GM20431 (cell line): Measurements from ENCODE around the gene KBTBD3.

Experiments used
- in situ Hi-C: fragments of 300-500 bp; cut with MseI, MboI; formaldehyde crosslinking; loops from one replicate; pipeline ENCODE4 v1.15.0; 2020; ENCODE audit warnings: low sequenced_read_pairs; ENCODE audit not compliant: unreplicated experiment

Gene KBTBD3, protein sequence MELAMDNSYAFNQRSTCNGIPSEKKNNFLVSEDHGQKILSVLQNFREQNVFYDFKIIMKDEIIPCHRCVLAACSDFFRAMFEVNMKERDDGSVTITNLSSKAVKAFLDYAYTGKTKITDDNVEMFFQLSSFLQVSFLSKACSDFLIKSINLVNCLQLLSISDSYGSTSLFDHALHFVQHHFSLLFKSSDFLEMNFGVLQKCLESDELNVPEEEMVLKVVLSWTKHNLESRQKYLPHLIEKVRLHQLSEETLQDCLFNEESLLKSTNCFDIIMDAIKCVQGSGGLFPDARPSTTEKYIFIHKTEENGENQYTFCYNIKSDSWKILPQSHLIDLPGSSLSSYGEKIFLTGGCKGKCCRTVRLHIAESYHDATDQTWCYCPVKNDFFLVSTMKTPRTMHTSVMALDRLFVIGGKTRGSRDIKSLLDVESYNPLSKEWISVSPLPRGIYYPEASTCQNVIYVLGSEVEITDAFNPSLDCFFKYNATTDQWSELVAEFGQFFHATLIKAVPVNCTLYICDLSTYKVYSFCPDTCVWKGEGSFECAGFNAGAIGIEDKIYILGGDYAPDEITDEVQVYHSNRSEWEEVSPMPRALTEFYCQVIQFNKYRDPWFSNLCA

DNA sequence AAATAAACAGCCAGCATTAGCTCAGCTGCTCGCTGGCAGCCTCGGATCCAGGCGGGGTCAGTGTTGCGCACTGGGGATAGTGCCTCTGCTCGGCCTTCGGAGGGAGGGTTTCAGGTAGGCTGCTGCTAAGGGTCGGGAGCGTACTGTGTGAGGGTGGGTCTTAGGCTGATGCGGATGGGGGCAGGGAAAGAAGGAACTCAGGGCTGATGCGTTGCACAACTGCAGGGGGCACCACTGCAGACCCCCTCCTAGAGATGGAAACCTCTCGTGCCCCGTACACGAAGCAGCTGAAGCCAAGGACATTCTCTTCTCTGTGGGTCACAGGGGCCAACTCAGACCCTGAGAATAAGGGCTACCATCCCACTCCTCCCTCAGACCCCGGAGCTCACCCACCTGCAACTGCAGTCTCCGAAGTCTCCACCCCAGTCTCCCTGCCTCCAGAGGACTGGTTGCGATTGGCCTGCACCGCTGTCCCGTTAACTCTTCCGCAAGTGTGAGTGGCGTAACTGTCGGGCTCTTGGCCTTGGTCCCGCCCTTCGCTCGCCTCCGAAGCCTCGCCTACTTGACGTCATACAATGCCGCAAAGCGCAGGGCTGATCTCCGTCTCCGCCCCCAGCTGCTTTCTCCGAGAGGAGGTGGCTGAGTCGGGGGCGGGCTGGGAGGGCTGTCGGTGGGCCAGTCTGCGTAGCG is at the start of gene KBTBD3:
Gene KBTBD3 (minus strand): TSS at position 429 of the 690 bp plus-strand sequence. CDS start 18,250 bp downstream, outside the sequence.
- in situ Hi-C loops, result no loop called here

DNA sequence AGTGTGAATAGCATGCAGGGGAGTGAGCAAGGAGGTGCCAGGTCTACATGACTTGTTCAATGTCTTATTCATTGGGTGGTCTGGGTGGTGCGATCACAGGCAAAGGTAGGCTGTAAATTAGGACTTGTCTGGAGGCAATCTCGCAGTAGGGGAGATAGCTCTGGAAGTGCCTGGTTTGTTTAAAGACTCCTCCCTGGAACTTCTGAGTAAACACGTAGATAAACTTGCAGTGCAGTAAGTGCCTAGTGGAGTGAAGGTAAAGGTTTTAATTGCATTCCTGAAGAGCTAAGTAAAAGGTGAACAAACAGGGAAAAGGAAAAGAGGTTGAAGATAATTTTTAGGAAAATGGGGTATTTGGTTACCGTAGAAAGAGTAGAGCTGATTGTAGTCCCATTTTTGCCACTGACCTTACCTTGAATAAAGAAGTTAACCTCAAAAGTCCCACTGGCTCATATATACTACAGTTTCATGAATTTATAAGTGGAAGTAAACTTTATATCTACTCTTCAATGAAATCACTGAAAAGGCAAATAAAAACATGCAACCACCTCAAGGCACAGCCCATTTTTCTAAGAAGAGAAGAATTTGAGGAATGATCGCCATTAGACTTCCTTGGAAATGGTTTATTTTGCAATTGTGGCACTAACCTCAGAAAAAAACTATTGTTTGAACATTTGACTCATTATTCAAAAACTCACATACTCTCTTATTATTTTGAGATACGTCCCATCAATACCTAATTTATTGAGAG is 44.6 kb upstream of the KBTBD3 start:
- in situ Hi-C loops, result no loop called here

DNA sequence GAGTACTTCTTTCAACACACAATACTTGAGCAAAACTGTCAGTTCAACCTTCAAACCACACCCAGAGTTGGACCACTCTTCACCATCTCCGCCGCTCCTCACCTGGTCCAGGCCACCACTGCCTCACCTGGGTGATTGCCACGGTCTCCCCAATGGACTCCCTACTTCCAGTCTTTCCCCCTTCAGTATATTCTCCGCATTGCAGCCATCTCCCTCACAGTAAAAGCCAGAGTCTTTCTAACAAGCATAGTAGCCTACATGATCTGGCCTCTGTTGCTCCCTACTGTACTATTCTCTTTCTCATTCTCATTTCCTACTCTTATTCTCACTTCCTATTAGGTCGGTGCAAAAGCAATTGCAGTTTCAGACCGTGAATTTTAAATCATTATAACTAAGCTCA is 28.8 kb upstream of the KBTBD3 start:
- in situ Hi-C loops, result no loop called here

DNA sequence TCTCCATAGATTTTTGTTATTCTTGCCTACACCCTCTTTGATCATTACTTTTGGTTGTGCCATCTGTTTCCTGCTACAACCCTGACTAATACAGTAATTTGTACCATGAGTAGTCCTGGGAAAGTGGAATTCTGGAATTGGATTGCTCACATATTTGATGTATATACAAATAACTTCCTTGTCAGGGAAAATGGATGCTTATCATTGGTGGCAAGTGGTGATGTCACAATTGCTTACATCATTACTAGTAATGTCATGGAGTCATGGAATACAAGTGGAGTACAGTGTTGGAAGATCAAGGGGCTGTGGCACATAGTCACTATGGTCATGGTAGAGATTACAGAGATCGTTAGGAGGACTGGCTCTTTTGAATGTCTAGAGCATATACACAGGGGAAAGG is 24.7 kb upstream of the KBTBD3 start:
- in situ Hi-C loops, result no loop called here

DNA sequence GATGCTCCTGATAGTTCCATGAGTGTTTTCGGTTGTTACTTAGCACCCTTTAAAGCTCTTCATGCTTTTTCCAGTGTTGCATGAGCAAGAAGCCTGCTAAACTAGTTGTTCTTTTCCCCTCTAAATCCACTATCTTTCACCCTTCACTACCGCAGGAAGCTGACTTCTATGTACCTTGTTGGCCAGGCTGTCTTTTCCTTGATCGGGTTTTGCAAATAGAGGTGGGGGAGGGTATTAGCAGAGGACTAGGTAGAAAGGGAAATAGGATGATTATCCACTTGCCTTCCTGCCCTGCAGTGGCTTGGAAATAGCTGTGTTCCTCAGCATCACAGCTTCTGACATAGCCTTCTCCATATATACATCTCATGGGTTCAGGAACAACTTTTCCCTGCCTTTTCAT is 24.2 kb upstream of the KBTBD3 start:
- in situ Hi-C loops, result no loop called here

DNA sequence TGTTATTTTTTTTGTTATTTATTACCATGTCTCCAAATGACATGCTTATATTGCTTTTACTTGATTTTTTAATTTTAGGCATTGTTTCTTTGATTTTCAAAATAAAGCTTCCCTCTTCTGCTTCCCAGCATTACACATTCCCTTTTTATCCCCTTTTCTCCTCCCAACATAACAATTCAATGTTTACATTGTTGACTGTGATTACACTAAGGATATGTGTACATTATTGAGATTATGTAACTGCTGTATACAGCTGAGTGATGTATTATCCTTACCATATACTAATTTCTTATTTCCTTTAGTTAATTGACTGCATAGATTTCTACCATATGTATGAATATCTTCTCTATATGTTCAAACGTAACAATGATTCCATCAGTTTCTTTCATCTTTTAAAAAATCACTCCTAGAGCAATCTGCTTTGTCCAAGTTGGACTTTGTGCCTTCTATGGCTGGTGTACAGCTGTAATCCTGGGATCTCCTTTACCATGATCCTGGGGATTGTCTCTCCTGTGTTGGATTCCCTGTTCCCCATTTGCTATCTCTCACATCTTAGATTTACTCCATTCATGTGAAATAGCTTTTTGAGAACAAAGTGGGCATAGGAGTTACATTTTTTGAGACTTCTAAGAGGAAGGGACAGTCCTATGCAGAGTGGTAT is 21.9 kb upstream of the KBTBD3 start:
- in situ Hi-C loops, result no loop called here

DNA sequence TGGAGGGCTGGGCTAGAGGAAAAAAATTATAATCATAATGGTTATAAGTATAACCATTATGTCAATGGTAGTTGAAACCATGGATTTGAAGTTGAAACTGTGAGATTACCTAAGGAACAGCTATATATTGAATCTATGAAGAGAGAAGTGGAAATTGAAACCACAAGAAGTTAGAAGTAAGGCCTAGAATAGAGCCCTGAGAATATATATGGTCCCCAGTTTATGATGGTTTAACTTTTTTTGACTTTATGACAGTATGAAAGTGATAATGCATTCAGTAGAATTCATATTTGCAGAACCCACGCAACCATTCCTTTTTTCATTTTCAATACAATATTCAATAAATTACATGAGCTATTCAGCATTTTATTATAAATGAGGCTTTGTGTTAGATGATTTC is 15.3 kb upstream of the KBTBD3 start:
- in situ Hi-C loops, result no loop called here

DNA sequence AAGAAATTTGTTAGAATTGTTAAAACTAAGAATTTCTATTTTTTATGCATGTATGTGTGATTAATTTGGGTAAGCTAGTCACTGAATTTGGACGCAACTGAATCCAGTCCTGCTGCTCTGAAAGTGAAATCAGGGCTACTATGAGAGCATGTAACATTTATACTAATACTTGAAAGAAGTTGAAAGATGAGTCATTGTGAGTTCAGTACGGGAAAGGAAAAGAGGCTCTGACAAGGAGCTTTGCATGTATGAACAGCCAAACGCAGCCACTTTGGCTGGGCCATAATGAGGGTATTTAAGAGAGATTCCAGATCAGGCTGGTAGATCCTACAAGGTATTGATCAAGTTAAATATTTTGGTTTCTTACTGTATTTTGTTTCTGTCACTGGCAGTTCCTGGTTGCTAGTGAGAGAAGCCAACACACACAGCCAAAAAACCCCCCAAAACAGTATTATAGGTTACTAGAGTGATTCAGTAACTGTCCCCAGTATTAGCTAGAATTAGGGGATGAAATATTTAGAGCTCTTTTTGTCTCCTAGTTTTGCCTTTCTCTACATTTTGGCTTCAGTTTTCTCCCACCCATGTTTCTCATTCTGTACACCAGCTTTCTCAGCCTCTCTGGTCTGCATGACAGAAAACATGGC is 14.5 kb upstream of the KBTBD3 start:
- in situ Hi-C loops, result no loop called here

DNA sequence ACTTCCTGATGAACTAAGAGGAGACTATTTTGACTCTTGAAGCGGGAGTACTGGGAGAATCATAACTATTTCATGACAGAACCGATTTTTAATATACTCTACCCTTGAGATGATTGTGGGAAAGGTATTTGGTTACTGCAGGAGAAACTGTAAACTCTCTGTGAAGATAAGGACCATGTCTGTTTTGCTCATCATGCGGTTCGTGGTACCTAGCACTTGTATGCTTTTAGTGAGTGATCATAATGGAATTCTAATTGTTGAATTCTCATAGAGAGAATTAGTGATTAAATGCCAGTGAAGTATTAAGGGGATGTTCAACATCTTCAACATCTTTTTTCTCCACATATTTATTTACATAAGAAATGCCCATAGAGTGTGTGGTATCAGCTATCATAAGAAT is 11.7 kb upstream of the KBTBD3 start:
- in situ Hi-C loops, result no loop called here

DNA sequence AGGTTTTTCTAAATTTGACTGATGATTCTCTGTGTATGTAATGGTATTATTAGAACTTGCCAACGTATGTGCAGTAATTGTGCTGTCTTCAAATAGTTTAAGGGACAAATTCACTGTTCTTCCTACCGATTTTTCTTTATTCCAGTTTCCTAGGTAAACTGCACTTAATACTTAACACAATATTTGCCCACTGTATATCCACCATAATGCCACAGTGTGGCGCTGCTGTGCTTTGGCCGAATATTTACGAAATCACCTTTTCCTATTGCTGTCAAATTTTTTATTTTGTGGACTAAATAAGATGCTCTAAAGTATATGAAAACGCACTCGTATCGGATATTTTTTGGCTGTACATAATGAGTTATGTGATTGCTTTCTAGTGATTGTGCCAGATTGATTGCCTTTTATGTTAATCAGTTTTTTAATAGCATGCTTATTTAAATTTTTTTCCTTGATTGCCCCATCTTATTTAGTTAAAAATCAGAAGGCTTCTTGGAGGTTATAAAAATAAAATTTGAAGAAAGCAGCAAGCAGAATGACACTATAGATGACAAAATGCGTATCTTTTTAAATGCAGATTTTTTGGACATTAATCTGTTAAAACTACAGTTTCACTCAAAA is 10.8 kb upstream of the KBTBD3 start:
- in situ Hi-C loops, result no loop called here

DNA sequence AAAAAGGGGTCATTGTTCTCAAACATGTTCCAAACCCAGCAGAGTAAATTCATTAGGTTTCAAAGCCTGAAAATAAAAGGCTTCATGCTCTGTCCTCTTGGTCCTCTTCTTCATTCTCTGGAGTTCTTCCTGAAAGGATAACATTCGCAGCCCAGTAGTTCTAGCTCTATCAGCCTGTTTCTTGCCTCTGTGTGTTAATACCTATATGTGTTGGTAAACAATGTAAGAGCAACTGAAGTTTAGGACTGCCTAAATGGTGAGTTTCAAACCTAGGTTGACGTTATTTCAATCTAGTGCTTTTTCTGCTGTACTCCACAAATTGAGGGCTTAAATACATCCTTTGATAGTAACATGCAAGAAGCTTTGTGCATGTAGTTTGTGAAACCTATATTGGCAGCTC is 9.7 kb upstream of the KBTBD3 start:
- in situ Hi-C loops, result no loop called here

DNA sequence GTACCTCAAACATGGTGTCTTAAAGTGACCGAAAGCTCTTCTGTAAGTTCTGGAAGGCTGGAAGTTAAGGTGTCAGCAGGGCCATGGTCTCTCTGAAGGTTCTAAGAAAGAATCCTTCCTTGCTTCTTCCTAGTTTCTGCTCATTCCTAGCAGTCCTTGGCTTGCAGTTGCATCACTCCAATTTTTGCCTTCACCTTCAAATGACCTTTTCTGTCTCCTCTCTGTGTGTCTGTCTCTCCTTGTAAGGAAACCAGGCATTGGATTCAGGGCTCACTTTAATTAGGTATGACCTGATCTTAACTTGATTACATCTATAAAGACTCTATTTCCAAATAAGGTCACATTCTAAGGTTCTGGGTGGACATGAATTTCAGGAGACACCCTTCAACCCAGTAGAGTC is 9.0 kb upstream of the KBTBD3 start:
- in situ Hi-C loops, result no loop called here

DNA sequence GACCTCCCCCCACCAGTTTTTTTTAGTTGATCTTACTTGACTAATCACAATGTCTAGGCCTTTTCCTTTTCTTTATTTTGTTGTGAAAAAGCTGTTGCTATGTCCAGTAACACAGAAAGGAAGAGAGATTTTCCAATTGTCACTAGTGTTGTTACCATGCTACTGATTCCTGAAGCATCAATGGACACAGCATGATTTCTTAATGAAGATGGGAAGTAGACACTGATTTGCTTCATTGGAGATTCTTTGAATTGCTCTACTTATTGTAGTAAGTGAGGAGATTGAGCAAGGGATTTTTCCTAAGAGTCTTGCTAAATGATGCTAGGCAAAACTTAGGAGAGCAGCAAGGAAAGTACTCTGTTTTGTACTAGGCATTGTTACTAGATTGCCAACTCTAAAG is 4.9 kb upstream of the KBTBD3 start:
- in situ Hi-C loops, result no loop called here

DNA sequence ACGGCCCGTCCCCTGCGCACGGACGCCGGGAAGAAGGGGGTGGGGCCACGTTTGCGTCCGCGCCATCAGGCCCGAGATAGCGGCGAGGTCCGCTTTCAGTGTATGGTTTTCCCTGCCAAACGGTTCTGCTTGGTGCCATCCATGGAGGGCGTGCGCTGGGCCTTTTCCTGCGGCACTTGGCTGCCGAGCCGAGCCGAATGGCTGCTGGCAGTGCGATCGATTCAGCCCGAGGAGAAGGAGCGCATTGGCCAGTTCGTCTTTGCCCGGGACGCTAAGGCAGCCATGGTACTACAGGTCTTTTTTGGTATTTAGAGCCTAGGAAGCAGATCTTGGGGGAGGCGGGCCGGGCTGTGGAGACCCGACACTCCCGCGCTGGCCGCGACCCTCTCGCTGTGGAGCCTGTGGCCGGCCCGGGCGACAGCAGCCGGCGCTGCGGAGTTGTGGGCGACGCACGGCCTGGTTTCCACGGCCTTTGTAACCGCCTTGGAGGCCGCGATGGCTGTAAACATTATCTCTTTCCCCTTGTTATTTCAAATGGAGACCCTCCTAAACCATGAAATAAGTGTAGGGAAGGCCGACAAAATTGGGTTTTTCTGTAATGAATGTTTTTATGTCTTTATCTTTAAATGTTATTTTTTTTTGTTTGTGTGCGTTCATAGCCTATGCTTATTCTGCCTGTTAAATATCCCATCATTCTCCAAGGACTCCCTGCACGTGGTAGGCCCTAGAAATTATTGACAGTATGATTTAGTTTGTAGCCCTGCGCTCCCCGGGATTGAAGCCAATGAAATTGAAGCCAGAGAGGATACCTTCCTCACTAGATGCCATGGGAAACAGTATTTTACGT is 685 bp upstream of the KBTBD3 start, which contains the start of gene AASDHPPT:
Gene AASDHPPT (plus strand): TSS at position 54 of the 847 bp plus-strand sequence. CDS start 49 bp downstream, at position 103.
- in situ Hi-C loops, result no loop called here

DNA sequence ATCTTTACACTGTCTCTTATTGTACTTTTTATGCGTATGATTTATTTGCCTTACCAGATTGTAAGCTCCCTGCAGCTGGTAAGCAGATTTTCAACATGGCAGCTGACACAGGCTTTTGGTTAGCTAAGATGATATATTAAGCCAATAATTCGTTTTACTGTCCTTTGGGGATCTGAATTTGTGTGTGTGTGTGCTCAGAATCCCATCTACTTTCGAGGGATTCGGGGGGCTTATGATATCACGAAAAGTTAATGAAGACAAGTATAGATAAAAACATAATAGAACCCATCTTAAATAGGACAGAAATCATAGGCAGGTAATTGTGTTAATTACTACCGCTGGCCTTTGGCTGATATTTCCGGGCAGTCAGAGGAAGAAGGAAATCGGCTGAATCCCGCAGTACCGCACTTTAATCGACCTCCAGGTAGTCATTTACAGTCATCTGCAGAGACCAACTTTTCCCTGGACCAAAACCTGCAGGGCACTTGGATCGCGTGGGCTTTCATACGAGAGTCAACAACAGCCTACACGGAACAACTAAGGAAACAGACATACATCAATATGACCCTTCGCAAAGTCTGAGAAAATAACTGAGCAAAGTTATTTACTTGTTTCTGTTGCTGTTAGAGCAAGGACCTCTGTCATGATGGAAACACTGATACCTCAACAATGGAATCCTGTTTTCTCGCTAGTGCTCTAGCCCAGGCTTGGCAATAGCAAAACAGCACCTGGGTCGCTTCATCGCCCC is 802 bp downstream of the KBTBD3 start:
- in situ Hi-C loops, result no loop called here

DNA sequence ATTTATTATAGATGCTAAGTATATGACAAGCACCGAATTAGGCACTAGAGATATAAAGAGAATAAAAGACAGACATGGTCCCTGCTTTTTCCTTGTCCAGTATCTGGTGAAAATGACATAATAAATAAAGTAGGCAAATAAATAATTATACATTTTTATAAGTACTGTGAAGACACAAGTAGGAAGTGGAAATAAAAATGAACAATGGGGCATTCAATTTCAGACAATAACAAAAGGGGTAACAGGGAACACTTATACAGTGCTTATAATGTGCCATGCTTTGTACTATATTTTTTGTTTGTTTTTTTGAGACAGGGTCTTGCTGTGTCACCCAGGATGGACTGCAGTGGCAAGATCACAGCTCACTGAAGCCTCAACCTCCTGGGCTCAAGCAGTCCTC is 4.3 kb downstream of the KBTBD3 start:
- in situ Hi-C loops, result no loop called here

DNA sequence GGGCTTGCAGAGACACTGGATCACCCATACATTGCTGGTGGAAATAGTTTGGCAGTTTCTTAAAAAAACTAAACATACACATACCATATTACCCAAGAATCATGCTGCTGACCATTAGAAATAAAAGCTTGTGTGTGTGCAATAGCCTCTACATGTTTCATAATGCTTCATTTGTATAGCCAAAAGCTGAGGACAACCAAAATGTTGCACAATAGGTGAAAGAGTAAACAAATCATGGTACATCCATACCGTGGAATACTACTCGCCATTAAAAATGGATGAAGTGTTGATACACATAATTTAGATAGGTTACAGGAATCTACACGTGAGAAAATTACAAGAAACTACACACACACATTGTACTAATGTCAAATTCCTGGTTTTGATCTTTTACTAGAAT is 6.5 kb downstream of the KBTBD3 start:
- in situ Hi-C loops, result no loop called here
